Upper lobe of left lung (tissue), 4 donors: ENCODE measurements around the gene LAD1.

Experiments used
- CTCF ChIP-seq, 6 experiments: fragments of 450-650 bp in 4 of 6; fragments of 200-600 bp in 2 of 6; sonication (generic) in 2 of 6; IDR thresholded peaks; one replicate each; pipeline ENCODE4 v1.5.1; 2016 to 2019; ENCODE audit warnings: antibody characterized with exemption in 6 of 6
- EP300 ChIP-seq, 4 donors: sonication (generic); formaldehyde crosslinking; IDR thresholded peaks; one replicate each; pipeline ENCODE4 v1.5.1; 2017; ENCODE audit warnings: antibody characterized with exemption in 4 of 4, control low read depth in 2 of 4
- POLR2A ChIP-seq, 4 donors: fragments of 450-650 bp; IDR thresholded peaks; one replicate each; pipeline ENCODE4 v1.5.1; 2016 to 2017; ENCODE audit warnings: antibody characterized with exemption in 4 of 4, mild to moderate bottlenecking in 2 of 4
- POLR2AphosphoS5 ChIP-seq, 2 donors: sonication (generic); formaldehyde crosslinking; IDR thresholded peaks; one replicate each; pipeline ENCODE4 v1.5.1; 2017; ENCODE audit warnings: antibody characterized with exemption in 2 of 2

- TF ChIP-seq POLR2AphosphoS5 (IDR thresholded peaks at IDR 0.05) (no peak), CTCF (IDR thresholded peaks at IDR 0.05) (no peak), POLR2A (IDR thresholded peaks at IDR 0.05) (no peak), EP300 (IDR thresholded peaks at IDR 0.05) (no peak)
Observed at GRCh38 chr1:201436969-201437368, 37.8 kb upstream of the LAD1 start.
